HG03521 (cell line): Measurements from ENCODE around the gene TRAK1.
A peak's percentile ranks its signal among the peaks of the same experiment; 100 is the strongest.

Source experiments
- ATAC-seq: cut with Tn5 transposase; IDR thresholded peaks from one replicate; pipeline ENCODE4 v1.9.1; 2021; ENCODE audit warnings: mild to moderate bottlenecking, moderate library complexity; ENCODE audit not compliant: unreplicated experiment

The TRAK1 gene

GRCh38 chr3:42066516-42067181 is 24.5 kb upstream of the TRAK1 start:
- ATAC-seq, result peak; percentile 46

GRCh38 chr3:42067326-42067725 is 23.8 kb upstream of the TRAK1 start:
- peak; percentile 81 for ATAC-seq

GRCh38 chr3:42068303-42069088 is 22.7 kb upstream of the TRAK1 start:
- ATAC-seq, result no peak

GRCh38 chr3:42070089-42070488 is 21.1 kb upstream of the TRAK1 start:
- no peak for ATAC-seq

- ATAC-seq, result no peak
These were observed 20.6 kb upstream of the TRAK1 start for GRCh38 chr3:42070524-42070923.

GRCh38 chr3:42071904-42072812 is 19.0 kb upstream of the TRAK1 start:
- peak; percentile 35 for ATAC-seq

- no peak for ATAC-seq
These were observed 18.3 kb upstream of the TRAK1 start for GRCh38 chr3:42072831-42073301.

GRCh38 chr3:42077785-42078184 is 13.4 kb upstream of the TRAK1 start:
- no peak for ATAC-seq

- no peak for ATAC-seq
These were observed 12.5 kb upstream of the TRAK1 start for GRCh38 chr3:42078677-42079076.

- ATAC-seq, result no peak
These were observed 11.3 kb upstream of the TRAK1 start for GRCh38 chr3:42079701-42080452.

GRCh38 chr3:42080453-42080872 is 10.7 kb upstream of the TRAK1 start:
- ATAC-seq, result no peak

GRCh38 chr3:42081838-42082473 is 9.2 kb upstream of the TRAK1 start:
- ATAC-seq, result no peak

GRCh38 chr3:42084586-42084985 is 6.6 kb upstream of the TRAK1 start:
- no peak for ATAC-seq

GRCh38 chr3:42085641-42086376 is 5.3 kb upstream of the TRAK1 start:
- no peak for ATAC-seq

GRCh38 chr3:42088803-42089530 is 2.2 kb upstream of the TRAK1 start:
- no peak for ATAC-seq

GRCh38 chr3:42092006-42092405 is 849 bp downstream of the TRAK1 start:
- no peak for ATAC-seq

GRCh38 chr3:42094128-42094527 is 3.0 kb downstream of the TRAK1 start:
- no peak for ATAC-seq

GRCh38 chr3:42094691-42095391 is 3.7 kb downstream of the TRAK1 start:
- ATAC-seq, result no peak
